Activated T-helper 9 cell treated with anti-CD3 and anti-CD28 coated beads, Interleukin-2, amount 50 U/mL, for 16 hours (primary cell): ENCODE measurements around the gene HNRNPUL1.
"Not testable (repeated sequence)": the region's sequence is repeated elsewhere in the genome, so short reads cannot be mapped to it uniquely, and the experiment has no call there.

Experiments used
- DNase-seq: peaks from one replicate; pipeline ENCODE4 v3.0.0-alpha.2; 2020; ENCODE audit warnings: low read depth

HNRNPUL1 gene

GRCh38 chr19:41327076-41327575, 63.0 kb downstream of the HNRNPUL1 start:
- no peak for DNase-seq

GRCh38 chr19:41327576-41328156, 63.5 kb downstream of the HNRNPUL1 start:
- DNase-seq: peak; percentile 82

- DNase-seq: no peak
Observed at GRCh38 chr19:41328157-41328841, 64.1 kb downstream of the HNRNPUL1 start.

- DNase-seq: no peak
Observed at GRCh38 chr19:41328842-41329225, 64.7 kb downstream of the HNRNPUL1 start.

- no peak for DNase-seq
Observed at GRCh38 chr19:41330481-41330880, 66.3 kb downstream of the HNRNPUL1 start.

GRCh38 chr19:41330946-41331678, 66.9 kb downstream of the HNRNPUL1 start:
- DNase-seq: no peak

- DNase-seq: no peak
Observed at GRCh38 chr19:41332000-41332399, 67.8 kb downstream of the HNRNPUL1 start.

- no peak for DNase-seq
Observed at GRCh38 chr19:41332468-41332867, 68.3 kb downstream of the HNRNPUL1 start.

- DNase-seq: no peak
Observed at GRCh38 chr19:41334793-41335192, 70.6 kb downstream of the HNRNPUL1 start.

- no peak for DNase-seq
Observed at GRCh38 chr19:41335467-41335866, 71.3 kb downstream of the HNRNPUL1 start.

GRCh38 chr19:41339936-41340335, 75.8 kb downstream of the HNRNPUL1 start:
- no peak for DNase-seq

- DNase-seq: no peak
Observed at GRCh38 chr19:41341669-41342490, 77.7 kb downstream of the HNRNPUL1 start.

GRCh38 chr19:41344162-41344561, 80.0 kb downstream of the HNRNPUL1 start:
- DNase-seq: no peak

- not testable (repeated sequence) for DNase-seq
Observed at GRCh38 chr19:41346916-41347315, 82.7 kb downstream of the HNRNPUL1 start.

GRCh38 chr19:41350735-41351338, 86.7 kb downstream of the HNRNPUL1 start:
- no peak for DNase-seq

GRCh38 chr19:41351339-41352245, 87.4 kb downstream of the HNRNPUL1 start:
- DNase-seq: peak; percentile 80

- DNase-seq: no peak
Observed at GRCh38 chr19:41352279-41352608, 88.1 kb downstream of the HNRNPUL1 start.

GRCh38 chr19:41352609-41353465, 88.7 kb downstream of the HNRNPUL1 start:
- peak; percentile 71 for DNase-seq

GRCh38 chr19:41353466-41354342, 89.5 kb downstream of the HNRNPUL1 start, which contains the start of gene TGFB1:
TGFB1 (minus strand) TSS chr19:41353922; CDS start chr19:41353044, 878 bp downstream.
- DNase-seq: peak; percentile 91
